ENCODE data around the gene GRIN3B. TPM values are rescaled to one million over a fixed set of nuclear protein-coding genes. Genes with fewer than 3 reads are reported as not detected.

Gene GRIN3B
- total RNA-seq, 1 donor from 2014 or later: not detected

GRCh38 chr19:1008268-1009040 is 8.2 kb downstream of the GRIN3B start:
- Histone ChIP-seq H3K36me3 (peaks cover 48 to 51% of the 10 kb centered on the region in 2 donors), H3K27ac (no peak overlapping the region), H3K4me3 (no peak overlapping the region), H3K9me3 (no peaks in the 10 kb centered on the region), H3K27me3 (no peaks in the 10 kb centered on the region), H3K4me1 (no peaks in the 10 kb centered on the region)
- no peak for DNase-seq (ENCODE audit: low spot score in 2 of 2)
- no peak for TF ChIP-seq CTCF (IDR thresholded peaks at IDR 0.05)
- intact Hi-C loops (cut with DNase I): no loop called here

DNA sequence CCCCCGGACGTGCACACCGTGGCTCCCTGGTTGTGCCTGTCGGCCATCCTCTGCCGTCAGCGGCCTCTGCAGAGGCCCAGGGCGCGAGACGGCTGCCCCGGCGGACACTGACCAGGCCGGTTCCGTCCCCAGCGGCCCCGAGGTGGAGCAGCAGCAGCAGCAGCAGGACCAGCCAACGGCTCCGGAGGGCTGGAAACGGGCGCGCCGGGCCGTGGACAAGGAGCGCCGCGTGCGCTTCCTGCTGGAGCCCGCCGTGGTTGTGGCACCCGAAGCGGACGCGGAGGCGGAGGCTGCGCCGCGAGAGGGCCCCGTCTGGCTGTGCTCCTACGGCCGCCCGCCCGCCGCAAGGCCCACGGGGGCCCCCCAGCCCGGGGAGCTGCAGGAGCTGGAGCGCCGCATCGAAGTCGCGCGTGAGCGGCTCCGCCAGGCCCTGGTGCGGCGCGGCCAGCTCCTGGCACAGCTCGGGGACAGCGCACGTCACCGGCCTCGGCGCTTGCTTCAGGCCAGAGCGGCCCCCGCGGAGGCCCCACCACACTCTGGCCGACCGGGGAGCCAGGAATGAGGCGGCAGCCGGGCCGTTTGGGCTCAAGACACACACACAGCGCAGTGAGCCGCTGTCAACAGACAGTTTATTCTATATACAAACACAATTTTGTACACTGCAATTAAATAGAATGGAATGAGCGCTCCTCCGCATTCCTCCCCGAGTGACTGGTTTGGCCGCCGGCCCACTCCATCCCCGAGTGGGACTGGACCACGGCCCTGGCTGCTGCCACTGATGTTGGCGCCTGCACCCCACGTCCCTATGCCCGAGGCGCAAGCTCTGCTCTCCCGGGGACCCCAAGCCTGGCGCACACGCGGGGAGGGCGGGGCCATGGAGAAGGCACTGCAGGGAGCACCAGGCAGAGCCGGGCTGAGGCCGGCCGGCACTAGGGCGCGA is 9.1 kb downstream of the GRIN3B start:
- no peak for DNase-seq (ENCODE audit: low spot score in 2 of 2)

DNA sequence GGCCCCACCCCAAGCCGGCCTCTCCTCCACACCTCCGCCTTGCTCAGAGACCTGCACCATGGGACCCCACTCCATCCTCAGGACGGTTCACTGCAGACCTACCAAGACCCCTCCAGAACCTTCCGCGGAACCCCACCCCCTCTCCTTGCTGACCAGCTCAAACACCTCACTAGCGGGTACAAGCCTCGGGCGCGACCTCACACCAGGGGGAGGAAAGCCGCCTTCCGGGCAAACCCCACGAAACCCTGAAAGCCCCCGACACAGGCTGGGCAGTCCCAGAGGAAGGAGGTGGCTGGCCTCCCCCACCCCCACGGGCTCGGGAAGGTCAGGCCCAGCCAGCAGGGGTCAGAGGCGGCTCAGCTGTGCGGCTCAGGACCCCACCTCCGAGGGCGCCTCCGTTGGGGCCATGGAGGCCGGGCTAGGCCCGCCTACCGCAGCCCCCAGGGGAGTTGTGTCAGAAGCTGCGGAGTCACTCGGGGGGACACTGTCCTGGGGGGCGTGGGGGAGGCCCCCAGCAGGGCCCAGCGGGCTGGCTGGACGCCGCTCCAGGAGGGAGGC is 9.8 kb downstream of the GRIN3B start:
- no peak for DNase-seq (ENCODE audit: low spot score in 2 of 2)
- intact Hi-C loops (cut with DNase I): no loop called here

More for the DNA sequence above, 9.1 kb downstream of the GRIN3B start:
- Histone ChIP-seq H3K27me3 (no peaks in the 10 kb centered on the region), H3K9me3 (no peaks in the 10 kb centered on the region), H3K27ac (no peak overlapping the region), H3K4me3 (no peak overlapping the region), H3K4me1 (no peaks in the 10 kb centered on the region), H3K36me3 (peaks cover 56 to 59% of the 10 kb centered on the region in 2 donors)
- intact Hi-C loops (cut with DNase I): no loop called here
- TF ChIP-seq CTCF (IDR thresholded peaks at IDR 0.05): no peak

GRCh38 chr19:1010586-1011510 is 10.6 kb downstream of the GRIN3B start:
- no peak overlapping the region for H3K4me3 ChIP-seq
- no peak for DNase-seq (ENCODE audit: low spot score in 2 of 2)
- peaks cover 63 to 65% of the 10 kb centered on the region in 2 donors for H3K36me3 ChIP-seq
- H3K27me3 ChIP-seq: no peaks in the 10 kb centered on the region
- TF ChIP-seq CTCF (IDR thresholded peaks at IDR 0.05): no peak
- peaks cover 0 to 5% of the 10 kb centered on the region in 2 donors for H3K4me1 ChIP-seq
- no peak overlapping the region for H3K27ac ChIP-seq
- H3K9me3 ChIP-seq: no peaks in the 10 kb centered on the region
- intact Hi-C loops (cut with DNase I): no loop called here

More for the DNA sequence above, 9.8 kb downstream of the GRIN3B start:
- TF ChIP-seq CTCF (IDR thresholded peaks at IDR 0.05): no peak
- peaks cover 62 to 64% of the 10 kb centered on the region in 2 donors for H3K36me3 ChIP-seq
- H3K27me3 ChIP-seq: no peaks in the 10 kb centered on the region
- no peaks in the 10 kb centered on the region for H3K9me3 ChIP-seq
- H3K27ac ChIP-seq: no peak overlapping the region
- H3K4me1 ChIP-seq: no peaks in the 10 kb centered on the region
- H3K4me3 ChIP-seq: no peak overlapping the region

All from ascending aorta (tissue), 2 donors.